Chondrocyte (in vitro differentiated cells): ENCODE results near the gene XCL1. TPM values are rescaled to one million over a fixed set of nuclear protein-coding genes. Genes with fewer than 3 reads are reported as not detected.

Source experiments
- DNase-seq: peaks from one replicate; pipeline ENCODE4 v3.0.0; 2021; ENCODE audit warnings: mixed read lengths, low spot score
- H3K27ac Mint-ChIP-seq: one replicate; pipeline ENCODE4 v1.8.0; 2021; ENCODE audit warnings: mild to moderate bottlenecking, moderate library complexity, mixed read lengths; ENCODE audit not compliant: unreplicated experiment
- H3K27me3 Mint-ChIP-seq: 2 replicates; pipeline ENCODE4 v1.8.0; 2021; ENCODE audit warnings: low read depth, mixed read lengths
- H3K36me3 Mint-ChIP-seq: 2 replicates; pipeline ENCODE4 v1.8.0; 2021; ENCODE audit warnings: low read depth, mixed read lengths
- H3K4me1 Mint-ChIP-seq: 2 replicates; pipeline ENCODE4 v1.8.0; 2021; ENCODE audit warnings: low read depth, mild to moderate bottlenecking, mixed read lengths
- H3K4me3 Mint-ChIP-seq: one replicate; pipeline ENCODE4 v1.8.0; 2021; ENCODE audit warnings: mild to moderate bottlenecking, moderate library complexity, mixed read lengths; ENCODE audit not compliant: unreplicated experiment
- H3K9me3 Mint-ChIP-seq: 2 replicates; pipeline ENCODE4 v1.8.0; 2021; ENCODE audit warnings: low read depth, mixed read lengths
- total RNA-seq: library from RNA; stranded (reverse); gene quantifications from 3 replicates; pipeline ENCODE4 v1.2.1, GENCODE V29; 2021
- TF ChIP-seq, protein P1 (sequence below): fragments of 200-600 bp; sonication (generic); IDR thresholded peaks from 2 replicates; pipeline ENCODE4 v1.5.0; 2021; ENCODE audit warnings: antibody characterized with exemption, mild to moderate bottlenecking, moderate library complexity

The XCL1 gene
- total RNA-seq, 1 donor from 2014 or later = 0.25 TPM

DNA sequence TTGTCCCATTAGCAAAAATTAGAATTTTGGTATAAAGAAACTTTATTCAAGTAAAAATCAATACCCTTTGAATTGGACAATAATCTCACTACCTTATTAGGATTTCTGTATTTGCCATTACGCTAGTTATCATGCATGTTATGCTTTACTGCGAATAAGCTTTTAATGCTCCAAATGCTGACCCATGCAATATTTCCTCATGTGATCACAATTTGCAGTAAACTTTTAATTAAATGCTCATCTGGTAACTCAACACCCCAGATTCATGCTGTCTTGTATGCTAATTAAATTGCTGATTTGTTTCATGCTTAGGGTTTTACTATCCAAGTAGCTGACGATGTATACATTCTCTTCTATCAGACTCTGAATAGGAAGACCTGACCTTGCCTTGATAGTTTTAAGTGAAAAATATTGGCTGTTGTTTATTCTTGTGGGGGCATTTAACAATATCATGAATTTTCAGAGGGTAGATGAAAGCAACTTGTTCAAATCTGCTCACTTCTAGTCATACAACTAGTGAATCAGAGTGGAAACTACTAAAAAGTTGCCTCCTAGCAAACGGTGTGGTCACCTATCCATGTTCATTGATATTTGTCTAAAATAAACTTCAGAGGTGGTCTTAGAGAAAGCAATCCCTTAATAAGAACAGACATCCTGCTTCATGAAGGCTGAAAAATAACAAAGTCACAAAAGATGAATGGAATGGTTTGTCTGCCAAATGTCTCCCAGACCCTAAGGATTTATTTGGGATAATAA lies 5.6 kb downstream of the XCL1 start:
- no peaks in the 10 kb centered on the region for H3K36me3 Mint-ChIP-seq

DNA sequence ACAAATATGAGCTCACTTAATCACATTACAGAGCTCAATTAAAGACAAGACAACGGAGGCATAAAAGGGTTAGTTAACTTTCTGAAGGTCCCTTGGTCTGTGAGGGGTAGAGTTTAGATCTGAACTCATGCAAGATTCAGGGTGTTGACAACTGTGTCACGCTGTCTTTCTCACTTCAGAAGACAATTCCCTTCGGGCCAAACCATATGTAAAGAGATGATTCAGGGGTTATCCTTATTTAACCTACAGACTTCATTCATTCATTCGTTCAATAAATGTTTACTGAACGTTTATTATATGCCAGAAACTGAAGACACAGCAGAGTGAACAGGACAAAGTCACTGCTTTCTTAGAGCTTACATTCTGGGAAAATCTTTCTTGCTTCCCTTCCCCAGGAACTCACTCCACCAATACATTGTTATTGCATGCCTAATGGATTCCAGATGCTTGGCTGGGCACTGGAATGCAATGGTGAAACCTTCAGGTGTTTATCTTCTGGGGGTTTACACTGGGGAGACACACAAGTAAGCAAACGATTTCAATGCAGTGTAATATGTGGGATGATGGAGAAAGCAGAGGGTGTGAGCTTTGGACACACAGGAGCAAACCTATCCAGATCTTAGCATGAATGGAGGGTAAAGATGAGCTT lies 6.4 kb downstream of the XCL1 start:
- H3K27me3 Mint-ChIP-seq = no peaks in the 10 kb centered on the region
- no peaks in the 10 kb centered on the region for H3K36me3 Mint-ChIP-seq
- H3K4me1 Mint-ChIP-seq = peaks cover 40% of the 10 kb centered on the region
- H3K9me3 Mint-ChIP-seq = peaks cover 2% of the 10 kb centered on the region
- H3K4me3 Mint-ChIP-seq = no peak overlapping the region
- TF ChIP-seq, protein P1, sequence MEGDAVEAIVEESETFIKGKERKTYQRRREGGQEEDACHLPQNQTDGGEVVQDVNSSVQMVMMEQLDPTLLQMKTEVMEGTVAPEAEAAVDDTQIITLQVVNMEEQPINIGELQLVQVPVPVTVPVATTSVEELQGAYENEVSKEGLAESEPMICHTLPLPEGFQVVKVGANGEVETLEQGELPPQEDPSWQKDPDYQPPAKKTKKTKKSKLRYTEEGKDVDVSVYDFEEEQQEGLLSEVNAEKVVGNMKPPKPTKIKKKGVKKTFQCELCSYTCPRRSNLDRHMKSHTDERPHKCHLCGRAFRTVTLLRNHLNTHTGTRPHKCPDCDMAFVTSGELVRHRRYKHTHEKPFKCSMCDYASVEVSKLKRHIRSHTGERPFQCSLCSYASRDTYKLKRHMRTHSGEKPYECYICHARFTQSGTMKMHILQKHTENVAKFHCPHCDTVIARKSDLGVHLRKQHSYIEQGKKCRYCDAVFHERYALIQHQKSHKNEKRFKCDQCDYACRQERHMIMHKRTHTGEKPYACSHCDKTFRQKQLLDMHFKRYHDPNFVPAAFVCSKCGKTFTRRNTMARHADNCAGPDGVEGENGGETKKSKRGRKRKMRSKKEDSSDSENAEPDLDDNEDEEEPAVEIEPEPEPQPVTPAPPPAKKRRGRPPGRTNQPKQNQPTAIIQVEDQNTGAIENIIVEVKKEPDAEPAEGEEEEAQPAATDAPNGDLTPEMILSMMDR = no peak
- peak overlapping the region; percentile 9 for H3K27ac Mint-ChIP-seq
- DNase-seq = no peak

More for the DNA sequence above, 5.6 kb downstream of the XCL1 start:
- H3K4me1 Mint-ChIP-seq = peaks cover 40% of the 10 kb centered on the region
- no peaks in the 10 kb centered on the region for H3K27me3 Mint-ChIP-seq
- no peak overlapping the region for H3K27ac Mint-ChIP-seq
- TF ChIP-seq, protein P1 = no peak
- no peak for DNase-seq
- no peaks in the 10 kb centered on the region for H3K9me3 Mint-ChIP-seq
- no peak overlapping the region for H3K4me3 Mint-ChIP-seq

DNA sequence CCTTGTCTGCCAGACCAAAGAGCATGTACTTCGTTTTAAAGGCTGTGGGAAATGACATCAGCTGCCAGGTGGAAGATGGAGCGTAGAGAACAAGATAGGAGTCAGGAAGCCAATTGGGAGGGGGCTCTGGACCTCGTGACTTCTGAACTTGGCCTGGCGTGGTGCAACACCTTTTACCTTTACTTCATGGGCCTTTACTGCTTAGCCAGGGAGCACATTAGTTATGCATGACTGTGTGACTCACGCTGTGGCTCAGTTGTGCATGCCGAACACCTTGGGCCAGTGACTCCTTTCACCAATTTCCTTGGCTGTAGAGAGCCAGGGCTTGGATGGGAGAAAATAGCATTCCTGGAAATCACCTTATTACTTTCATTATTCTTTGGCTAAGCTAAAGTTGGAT lies 7.2 kb downstream of the XCL1 start:
- H3K4me3 Mint-ChIP-seq = no peak overlapping the region
- DNase-seq = no peak
- H3K9me3 Mint-ChIP-seq = peaks cover 2% of the 10 kb centered on the region
- H3K36me3 Mint-ChIP-seq = no peaks in the 10 kb centered on the region
- no peaks in the 10 kb centered on the region for H3K27me3 Mint-ChIP-seq
- TF ChIP-seq, protein P1 = no peak
- H3K27ac Mint-ChIP-seq = no peak overlapping the region
- H3K4me1 Mint-ChIP-seq = peaks cover 40% of the 10 kb centered on the region

DNA sequence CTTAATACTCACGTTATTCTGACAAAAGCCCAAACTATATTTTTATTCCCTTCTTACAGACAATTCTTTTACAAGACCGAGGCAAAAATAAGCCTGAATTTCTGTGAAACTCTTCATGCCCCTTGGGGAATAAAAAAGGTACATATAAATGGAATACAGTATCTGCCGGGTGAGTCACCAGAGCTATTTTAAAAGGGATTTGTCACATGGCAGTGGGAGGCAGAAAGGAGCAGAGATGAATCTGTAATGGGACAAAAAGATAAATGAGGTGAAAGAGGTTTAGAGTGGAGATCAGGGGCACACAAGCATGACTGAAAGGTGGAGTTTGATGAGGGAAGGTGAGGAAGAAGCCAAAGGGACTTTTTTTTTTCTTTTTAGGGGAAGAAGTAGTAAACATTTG lies 8.8 kb downstream of the XCL1 start:
- DNase-seq = no peak
- Mint-ChIP-seq H3K4me3 (peak overlapping the region; percentile 33), H3K36me3 (no peaks in the 10 kb centered on the region), H3K27ac (peak overlapping the region; percentile 93), H3K27me3 (no peaks in the 10 kb centered on the region), H3K9me3 (peaks cover 2% of the 10 kb centered on the region), H3K4me1 (peaks cover 40% of the 10 kb centered on the region)
- TF ChIP-seq, protein P1 = no peak

DNA sequence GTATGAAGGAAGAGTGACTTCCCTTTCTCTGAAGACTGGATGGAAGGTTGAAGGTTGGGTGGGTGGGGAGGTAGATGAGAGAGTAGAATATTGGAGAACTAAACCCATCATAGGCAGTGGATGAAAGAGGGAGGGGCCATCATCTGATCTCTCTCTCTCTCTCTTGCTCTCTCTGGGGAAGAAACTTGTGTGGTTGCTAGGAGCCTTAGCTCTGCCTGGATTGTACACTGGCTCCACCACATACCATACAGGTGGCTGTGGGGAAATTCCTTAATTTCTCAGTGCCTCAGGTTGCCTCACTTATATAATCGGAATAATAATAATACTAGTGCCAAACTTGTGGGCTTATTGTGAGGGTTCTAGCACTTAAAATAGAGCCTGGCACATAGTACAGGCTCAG lies 9.5 kb downstream of the XCL1 start:
- Mint-ChIP-seq H3K27ac (peak overlapping the region; percentile 93), H3K4me3 (no peak overlapping the region)
- no peak for DNase-seq

More for the DNA sequence above, 9.5 kb downstream of the XCL1 start:
- Mint-ChIP-seq H3K4me1 (peaks cover 40% of the 10 kb centered on the region), H3K9me3 (peaks cover 2% of the 10 kb centered on the region), H3K36me3 (no peaks in the 10 kb centered on the region), H3K27me3 (no peaks in the 10 kb centered on the region)
- TF ChIP-seq, protein P1 = no peak
